ENCODE data around the gene ORAI1. TPM values are rescaled to one million over a fixed set of nuclear protein-coding genes. Genes with fewer than 3 reads are reported as not detected.

The ORAI1 gene
- total RNA-seq, 2 experiments from 2014 or later = 39.7 to 42.3 TPM

DNA sequence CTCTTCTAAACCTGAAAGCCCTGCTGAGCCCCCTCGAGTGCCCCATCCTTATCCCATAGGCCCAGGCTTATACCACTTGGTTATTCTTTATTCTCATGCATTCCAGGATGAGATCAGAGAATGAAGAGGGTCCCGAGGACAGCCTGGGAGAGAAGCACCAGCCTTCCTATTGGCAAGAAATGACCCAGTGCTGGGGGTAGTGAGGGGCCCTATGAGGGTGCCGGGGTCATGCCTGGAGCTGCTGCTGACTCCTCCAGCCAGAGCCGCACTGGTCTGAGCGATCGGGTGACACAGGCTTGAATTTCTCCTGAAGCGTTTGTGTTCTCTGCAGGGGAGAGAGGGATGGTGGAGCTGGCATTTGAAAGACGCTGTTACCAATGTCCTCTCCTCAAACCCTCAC lies 25.0 kb downstream of the ORAI1 start:
- Histone ChIP-seq H3K27me3 (ENCODE audit: control insufficient read depth in 1 of 2, insufficient read depth in 2 of 2, low read length in 2 of 2) (no peaks in the 10 kb centered on the region), H3K36me3 (ENCODE audit: insufficient read depth, low read length) (peaks cover 13% of the 10 kb centered on the region), H3K27ac (ENCODE audit: low read depth in 1 of 2, low read length in 2 of 2) (no peak overlapping the region), H3K4me3 (ENCODE audit: low read length) (no peak overlapping the region), H3K9me3 (ENCODE audit: control insufficient read depth in 1 of 2, insufficient read depth in 1 of 2, low read length in 2 of 2) (no peaks in the 10 kb centered on the region), H3K4me1 (ENCODE audit: insufficient read depth, low read length) (peaks cover 47% of the 10 kb centered on the region)
- ChIA-PET POLR2A (interaction anchor here (1.1 to 4.6 kb wide), 3 partner anchors 16 to 23 kb away, joined by 4 to 24 read pairs (median 7); partner anchors contain the start of gene ORAI1), CTCF (interaction anchor here (1.0 to 2.1 kb wide), 3 partner anchors 17 to 99 kb away, joined by 3 to 6 read pairs (median 4); no protein-coding TSS in a partner anchor)
- intact Hi-C loops (cut with DNase I, micrococcal nuclease) = no loop called here
- ATAC-seq (ENCODE audit: poor library complexity) = no peak
- Mint-ChIP-seq H3K4me1 (ENCODE audit: low read depth) (peaks cover 32% of the 10 kb centered on the region), H3K36me3 (ENCODE audit: low read depth) (peaks cover 25% of the 10 kb centered on the region), H3K27me3 (no peaks in the 10 kb centered on the region), H3K4me3 (no peak overlapping the region), H3K9me3 (no peaks in the 10 kb centered on the region), H3K27ac (peak overlapping the region; percentile 33)
- TF ChIP-seq, protein P1, sequence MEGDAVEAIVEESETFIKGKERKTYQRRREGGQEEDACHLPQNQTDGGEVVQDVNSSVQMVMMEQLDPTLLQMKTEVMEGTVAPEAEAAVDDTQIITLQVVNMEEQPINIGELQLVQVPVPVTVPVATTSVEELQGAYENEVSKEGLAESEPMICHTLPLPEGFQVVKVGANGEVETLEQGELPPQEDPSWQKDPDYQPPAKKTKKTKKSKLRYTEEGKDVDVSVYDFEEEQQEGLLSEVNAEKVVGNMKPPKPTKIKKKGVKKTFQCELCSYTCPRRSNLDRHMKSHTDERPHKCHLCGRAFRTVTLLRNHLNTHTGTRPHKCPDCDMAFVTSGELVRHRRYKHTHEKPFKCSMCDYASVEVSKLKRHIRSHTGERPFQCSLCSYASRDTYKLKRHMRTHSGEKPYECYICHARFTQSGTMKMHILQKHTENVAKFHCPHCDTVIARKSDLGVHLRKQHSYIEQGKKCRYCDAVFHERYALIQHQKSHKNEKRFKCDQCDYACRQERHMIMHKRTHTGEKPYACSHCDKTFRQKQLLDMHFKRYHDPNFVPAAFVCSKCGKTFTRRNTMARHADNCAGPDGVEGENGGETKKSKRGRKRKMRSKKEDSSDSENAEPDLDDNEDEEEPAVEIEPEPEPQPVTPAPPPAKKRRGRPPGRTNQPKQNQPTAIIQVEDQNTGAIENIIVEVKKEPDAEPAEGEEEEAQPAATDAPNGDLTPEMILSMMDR (IDR thresholded peaks at IDR 0.05) = no peak
- no peak for DNase-seq

DNA sequence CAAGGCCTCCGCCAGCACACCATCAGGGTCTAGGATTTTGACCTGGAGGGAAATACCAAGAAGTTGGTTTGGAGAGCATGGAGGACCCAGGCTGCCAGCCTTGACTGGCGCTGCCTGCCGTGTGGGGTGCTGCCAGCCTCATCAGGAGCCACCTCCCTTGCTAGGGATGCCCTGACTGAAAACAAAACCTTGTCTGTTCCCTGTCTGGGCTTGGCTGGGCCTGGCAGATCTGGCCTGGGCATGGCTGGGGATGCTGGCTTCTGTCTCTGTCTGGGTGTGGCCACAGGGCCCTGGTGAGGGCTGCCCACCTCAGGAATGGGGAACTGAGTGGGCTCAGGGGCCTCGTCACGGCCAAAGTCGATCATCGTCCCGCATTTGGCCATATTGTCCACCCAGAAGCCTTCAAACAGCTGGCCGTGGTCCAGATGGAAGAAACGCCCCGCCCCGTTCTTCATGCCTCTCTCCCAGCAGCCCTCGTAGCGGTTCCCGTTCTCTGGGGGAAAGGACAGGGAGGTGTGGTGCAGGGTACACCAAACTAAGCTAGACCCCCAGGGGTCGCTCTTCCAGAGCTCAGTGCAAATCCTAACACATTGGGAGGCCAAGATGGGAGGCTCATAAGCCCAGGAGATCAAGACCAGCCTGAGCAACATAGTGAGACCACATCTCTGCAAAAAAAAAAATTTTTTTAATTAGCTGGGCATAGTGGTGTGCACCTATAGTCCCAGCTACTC lies 26.6 kb downstream of the ORAI1 start:
- Histone ChIP-seq H3K4me3 (ENCODE audit: low read length) (no peak overlapping the region), H3K27ac (ENCODE audit: low read depth in 1 of 2, low read length in 2 of 2) (no peak overlapping the region), H3K36me3 (ENCODE audit: insufficient read depth, low read length) (peaks cover 7% of the 10 kb centered on the region), H3K9me3 (ENCODE audit: control insufficient read depth in 1 of 2, insufficient read depth in 1 of 2, low read length in 2 of 2) (no peaks in the 10 kb centered on the region), H3K27me3 (ENCODE audit: control insufficient read depth in 1 of 2, insufficient read depth in 2 of 2, low read length in 2 of 2) (no peaks in the 10 kb centered on the region), H3K4me1 (ENCODE audit: insufficient read depth, low read length) (peaks cover 55% of the 10 kb centered on the region)
- Mint-ChIP-seq H3K4me1 (ENCODE audit: low read depth) (peaks cover 41% of the 10 kb centered on the region), H3K9me3 (no peaks in the 10 kb centered on the region), H3K4me3 (no peak overlapping the region), H3K27ac (no peak overlapping the region), H3K36me3 (ENCODE audit: low read depth) (peaks cover 17% of the 10 kb centered on the region), H3K27me3 (no peaks in the 10 kb centered on the region)
- intact Hi-C loops (cut with DNase I, micrococcal nuclease) = no loop called here
- ChIA-PET CTCF (interaction anchor here (1.2 to 2.1 kb wide), 2 partner anchors 16 to 100 kb away, joined by 6 to 7 read pairs; no protein-coding TSS in a partner anchor), POLR2A (interaction anchor here (0.7 to 1.8 kb wide), 3 partner anchors 16 to 116 kb away, joined by 3 to 9 read pairs (median 7); no protein-coding TSS in a partner anchor)
- TF ChIP-seq, protein P1 (IDR thresholded peaks at IDR 0.05) = no peak
- ATAC-seq (ENCODE audit: poor library complexity) (no peak), DNase-seq (no peak)

DNA sequence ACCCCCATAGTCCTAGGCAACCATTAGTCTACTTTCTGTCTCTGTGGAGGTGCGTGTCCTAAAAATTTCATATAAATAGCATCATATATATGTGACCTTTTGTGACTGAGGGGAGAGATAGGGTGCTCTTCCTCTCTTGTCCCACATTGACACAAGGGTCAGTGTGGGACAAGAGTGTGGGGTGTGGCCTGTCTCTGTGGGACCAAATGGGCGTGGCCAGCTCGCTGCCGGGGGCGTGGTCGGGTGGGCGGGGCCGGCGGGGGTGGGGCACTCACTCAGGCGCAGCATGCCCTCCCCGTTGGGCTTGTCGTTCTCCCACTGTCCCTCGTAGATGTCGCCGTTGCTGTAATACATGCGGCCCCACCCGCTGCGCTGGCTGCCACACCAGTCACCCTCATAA lies 27.7 kb downstream of the ORAI1 start:
- ChIA-PET CTCF (interaction anchor here (1.2 kb wide), 1 partner anchor 15 kb away, joined by 7 read pairs; no protein-coding TSS in a partner anchor), POLR2A (interaction anchor here (1.8 kb wide), 1 partner anchor 18 kb away, joined by 7 read pairs; no protein-coding TSS in a partner anchor)
- Mint-ChIP-seq H3K4me1 (ENCODE audit: low read depth) (peaks cover 49% of the 10 kb centered on the region), H3K27me3 (no peaks in the 10 kb centered on the region), H3K4me3 (no peak overlapping the region), H3K36me3 (ENCODE audit: low read depth) (peaks cover 22% of the 10 kb centered on the region), H3K9me3 (no peaks in the 10 kb centered on the region), H3K27ac (peak overlapping the region; percentile 56)
- H3K4me1 ChIP-seq (ENCODE audit: insufficient read depth, low read length) = peaks cover 57% of the 10 kb centered on the region
- intact Hi-C loops (cut with DNase I, micrococcal nuclease) = no loop called here
- DNase-seq = no peak
- H3K27me3 ChIP-seq (ENCODE audit: control insufficient read depth in 1 of 2, insufficient read depth in 2 of 2, low read length in 2 of 2) = no peaks in the 10 kb centered on the region
- H3K27ac ChIP-seq (ENCODE audit: low read depth in 1 of 2, low read length in 2 of 2) = no peak overlapping the region
- H3K9me3 ChIP-seq (ENCODE audit: control insufficient read depth in 1 of 2, insufficient read depth in 1 of 2, low read length in 2 of 2) = no peaks in the 10 kb centered on the region
- no peak overlapping the region for H3K4me3 ChIP-seq (ENCODE audit: low read length)
- ATAC-seq (ENCODE audit: poor library complexity) = no peak
- TF ChIP-seq, protein P1 (IDR thresholded peaks at IDR 0.05) = no peak
- H3K36me3 ChIP-seq (ENCODE audit: insufficient read depth, low read length) = peaks cover 7% of the 10 kb centered on the region

All from CD4-positive, alpha-beta T cell (primary cell).